Non-pigmented ciliary epithelial cell (primary cell): Measurements from ENCODE around the gene TMEM45A.

Source experiments
- DNase-seq: peaks from one replicate; pipeline ENCODE4 v3.0.0-alpha.2; 2010; ENCODE audit warnings: low read depth

TMEM45A gene

DNA sequence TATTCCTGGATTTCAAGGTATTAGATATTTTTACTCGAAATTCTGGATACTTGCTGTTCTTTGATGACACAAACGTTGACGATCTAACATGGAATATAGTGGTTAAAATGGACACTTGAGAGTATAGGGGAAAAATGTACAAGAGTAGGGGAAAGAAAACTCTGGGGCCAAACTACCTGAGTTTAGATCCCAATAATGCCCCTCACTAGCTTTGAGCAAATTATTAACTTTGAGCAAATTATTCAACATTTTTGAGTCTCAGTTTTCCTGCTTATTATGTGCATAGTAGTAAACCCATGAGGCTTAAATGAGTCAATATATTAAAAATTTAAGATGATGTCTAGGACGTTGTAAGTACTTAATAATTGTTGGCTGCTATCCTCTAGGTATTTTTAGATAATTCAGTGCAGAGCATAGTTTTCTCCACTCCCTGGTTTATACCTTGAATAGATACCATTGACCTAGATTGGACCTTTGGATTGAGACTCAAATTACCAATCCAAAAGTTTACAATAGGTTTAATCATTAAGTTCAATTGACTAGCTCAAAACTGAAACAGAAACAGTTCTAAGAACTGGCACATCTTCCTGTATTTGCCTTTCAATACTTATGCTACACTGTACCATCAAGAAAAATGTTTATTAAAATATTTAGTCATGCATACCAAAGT, 121.4 kb downstream of the TMEM45A start:
- DNase-seq: no peak

DNA sequence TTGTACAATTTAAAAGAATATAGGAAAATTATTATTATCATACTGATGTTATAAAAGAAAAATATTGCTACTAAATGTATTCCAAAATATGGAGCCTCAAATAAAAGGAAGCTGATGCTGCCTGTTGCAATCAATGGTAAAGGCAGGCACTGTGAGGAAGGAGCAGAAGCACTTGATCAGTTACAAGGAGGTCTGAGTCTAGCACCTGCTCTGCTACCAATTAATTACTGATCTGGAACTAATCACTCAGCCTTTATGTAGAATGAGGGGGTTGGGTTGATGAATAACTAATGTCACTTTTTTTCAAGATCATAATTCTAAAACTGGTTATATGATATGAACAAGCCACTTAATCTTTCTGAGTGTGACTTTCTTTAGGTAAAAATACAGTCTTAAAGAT, 122.5 kb downstream of the TMEM45A start:
- DNase-seq: no peak

DNA sequence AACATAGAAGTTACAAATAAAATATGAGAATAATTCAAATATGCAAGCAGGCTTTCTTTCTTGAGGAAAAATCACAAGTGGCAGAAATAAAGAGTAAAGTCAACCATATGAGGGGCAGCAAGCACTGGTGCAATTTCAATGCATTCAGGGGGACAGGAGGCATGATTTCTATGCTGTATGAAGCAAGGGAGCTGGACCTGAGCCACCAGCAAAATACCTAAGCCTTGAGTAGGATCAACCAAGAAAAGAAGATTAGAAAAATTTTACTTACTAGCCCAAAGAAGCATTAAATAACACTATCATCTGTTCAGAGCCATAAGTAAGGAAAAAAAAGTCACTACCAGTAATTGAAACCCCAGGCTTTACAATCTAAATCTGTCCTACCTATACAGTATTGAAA, 123.3 kb downstream of the TMEM45A start:
- no peak for DNase-seq

DNA sequence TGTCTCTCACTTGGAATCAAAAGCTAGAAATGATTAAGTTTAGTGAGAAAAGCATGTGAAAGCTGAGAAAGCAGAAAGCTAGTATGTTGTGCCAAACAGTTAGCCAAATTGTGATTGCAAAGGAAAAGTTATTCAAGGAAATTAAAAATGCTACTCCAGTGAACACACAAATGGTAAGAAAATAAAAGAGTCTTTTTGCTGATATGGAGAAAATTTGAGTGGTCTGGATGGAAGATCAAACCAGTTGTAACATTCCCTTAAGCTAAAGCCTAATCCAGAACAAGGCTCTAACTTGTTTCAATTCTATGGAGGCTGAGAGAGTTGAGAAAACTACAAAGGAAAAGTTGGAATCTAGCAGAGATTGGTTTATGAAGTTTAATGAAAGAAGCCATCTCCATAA, 128.8 kb downstream of the TMEM45A start:
- no peak for DNase-seq
